Liver (tissue), 9 donors: ENCODE measurements around the gene CLOCK. TPM values are rescaled to one million over a fixed set of nuclear protein-coding genes. Genes with fewer than 3 reads are reported as not detected.

Source experiments
- DNase-seq: peaks from one replicate; pipeline ENCODE4 v3.0.0-alpha.2; 2017; ENCODE audit warnings: low spot score
- H3K27ac ChIP-seq, 2 donors: one replicate each; pipeline ENCODE4 v1.7.0; 2013; ENCODE audit warnings: inconsistent platforms in 2 of 2, low read length in 2 of 2, control low read depth in 1 of 2, low read depth in 1 of 2, mild to moderate bottlenecking in 1 of 2
- H3K27me3 ChIP-seq, 4 donors: one replicate each; pipeline versions ENCODE4 v1.6.1 to v1.7.0; 2013; ENCODE audit warnings: low read length in 3 of 4, inconsistent platforms in 1 of 4, mild to moderate bottlenecking in 1 of 4, moderate library complexity in 1 of 4; ENCODE audit not compliant: control insufficient read depth in 4 of 4, insufficient read depth in 4 of 4
- H3K36me3 ChIP-seq, 4 donors: one replicate each; pipeline versions ENCODE4 v1.6.1 to v1.7.0; 2013; ENCODE audit warnings: low read length in 3 of 4, mild to moderate bottlenecking in 3 of 4, low read depth in 1 of 4, moderate library complexity in 1 of 4; ENCODE audit not compliant: control insufficient read depth in 4 of 4, insufficient read depth in 3 of 4
- H3K4me1 ChIP-seq, 4 donors: one replicate each; pipeline versions ENCODE4 v1.6.1 to v1.7.0; 2013; ENCODE audit warnings: low read length in 3 of 4, mild to moderate bottlenecking in 3 of 4, moderate library complexity in 1 of 4; ENCODE audit not compliant: control insufficient read depth in 4 of 4, insufficient read depth in 4 of 4
- H3K4me3 ChIP-seq, 3 donors: one replicate each; pipeline versions ENCODE4 v1.6.1 to v1.7.0; 2013; ENCODE audit warnings: low read length in 3 of 3, control low read depth in 1 of 3, low read depth in 1 of 3, mild to moderate bottlenecking in 1 of 3
- H3K9ac ChIP-seq, 2 donors: one replicate each; pipeline ENCODE4 v1.7.0; 2013; ENCODE audit warnings: low read length in 2 of 2, mild to moderate bottlenecking in 2 of 2, moderate library complexity in 2 of 2, control low read depth in 1 of 2, low read depth in 1 of 2
- H3K9me3 ChIP-seq, 4 donors: one replicate each; pipeline versions ENCODE4 v1.6.1 to v1.7.0; 2013; ENCODE audit warnings: low read length in 3 of 4; ENCODE audit not compliant: control insufficient read depth in 4 of 4
- ATF3 ChIP-seq: IDR thresholded peaks from 2 replicates; pipeline ENCODE4 v1.6.1; 2016; ENCODE audit warnings: antibody characterized with exemption
- CTCF ChIP-seq: fragments of 150-350 bp; IDR thresholded peaks from 2 replicates; pipeline ENCODE4 v1.5.1; 2017; ENCODE audit warnings: improper control_type of control experiment, low read depth, low read length; ENCODE audit not compliant: missing input control
- EGR1 ChIP-seq, 2 donors: IDR thresholded peaks; 2 replicates each; pipeline ENCODE4 v1.6.1; 2016 to 2018; ENCODE audit warnings: antibody characterized with exemption in 2 of 2, low read depth in 2 of 2
- FOXA1 ChIP-seq: IDR thresholded peaks from 2 replicates; pipeline ENCODE4 v1.6.1; 2016; ENCODE audit warnings: antibody characterized with exemption
- FOXA2 ChIP-seq: IDR thresholded peaks from 2 replicates; pipeline ENCODE4 v1.6.1; 2016; ENCODE audit warnings: antibody characterized with exemption
- GABPA ChIP-seq, 2 donors: IDR thresholded peaks in 1 of 2; conservative IDR thresholded peaks in 1 of 2; 2 replicates each; pipeline ENCODE4 v1.6.1; 2016; ENCODE audit warnings: antibody characterized with exemption in 2 of 2, mild to moderate bottlenecking in 1 of 2, moderate library complexity in 1 of 2
- HNF4A ChIP-seq, 2 donors: conservative IDR thresholded peaks; 2 replicates each; pipeline ENCODE4 v1.6.1; 2016; ENCODE audit warnings: antibody characterized with exemption in 2 of 2, mild to moderate bottlenecking in 2 of 2
- HNF4G ChIP-seq: IDR thresholded peaks from 2 replicates; pipeline ENCODE4 v1.6.1; 2016; ENCODE audit warnings: antibody characterized with exemption
- JUND ChIP-seq, 2 donors: IDR thresholded peaks; 2 replicates each; pipeline ENCODE4 v1.6.1; 2016; ENCODE audit warnings: antibody characterized with exemption in 2 of 2
- MAX ChIP-seq: IDR thresholded peaks from 2 replicates; pipeline ENCODE4 v1.6.1; 2016; ENCODE audit warnings: antibody characterized with exemption
- NR2F2 ChIP-seq: IDR thresholded peaks from 2 replicates; pipeline ENCODE4 v1.6.1; 2016; ENCODE audit warnings: antibody characterized with exemption
- RAD21 ChIP-seq, 2 donors: IDR thresholded peaks; 2 replicates each; pipeline ENCODE4 v1.6.1; 2016; ENCODE audit warnings: antibody characterized with exemption in 2 of 2, mild to moderate bottlenecking in 2 of 2
- REST ChIP-seq: IDR thresholded peaks from 2 replicates; pipeline ENCODE4 v1.6.1; 2016; ENCODE audit warnings: antibody characterized with exemption, mild to moderate bottlenecking
- RXRA ChIP-seq, 2 donors: IDR thresholded peaks; 2 replicates each; pipeline ENCODE4 v1.6.1; 2017 to 2018; ENCODE audit warnings: antibody characterized with exemption in 2 of 2, mild to moderate bottlenecking in 1 of 2
- SP1 ChIP-seq: IDR thresholded peaks from 2 replicates; pipeline ENCODE4 v1.6.1; 2018; ENCODE audit warnings: antibody characterized with exemption, mild to moderate bottlenecking
- TAF1 ChIP-seq: conservative IDR thresholded peaks from 2 replicates; pipeline ENCODE4 v1.6.1; 2016; ENCODE audit warnings: antibody characterized with exemption, mild to moderate bottlenecking
- YY1 ChIP-seq: IDR thresholded peaks from 2 replicates; pipeline ENCODE4 v1.6.1; 2016; ENCODE audit warnings: antibody characterized with exemption, mild to moderate bottlenecking
- WGBS: extraction: QIAGEN DNeasy Blood & Tissue Kit; methylation state at CpG from one replicate; pipeline ENCODE4 v1.1.7; 2013; 5-methylcytosine and 5-hydroxymethylcytosine counted together
- polyA plus RNA-seq, 2 donors: library from polyadenylated mRNA; stranded (reverse) in 1 of 2; unstranded in 1 of 2; fragments of 200-250 nt in 1 of 2; fragments of >200 nt in 1 of 2; fragmentation: Nextera tagmentation in 1 of 2; extraction: Ambion mirVana in 1 of 2; gene quantifications; one replicate each; pipeline versions ENCODE4 v1.2.1 to v1.2.3, GENCODE V29; 2013 to 2015
- total RNA-seq, 2 donors: library from RNA; depleted of rRNA; stranded (reverse); fragments of >200 nt; gene quantifications; one replicate each; pipeline ENCODE4 v1.2.3, GENCODE V29; 2014
- donor health status: healthy.
- donor health status: healthy.
- donor health status: healthy.
- donor health status: healthy.
- donor health status: healthy.

CLOCK gene
- total and polyA plus RNA-seq, 4 donors: 5.1 to 19.4 (median 6.1) TPM

GRCh38 chr4:55468724-55469123 lies 78.0 kb downstream of the CLOCK start (continued):
- TF ChIP-seq CTCF (no peak), RAD21 (IDR thresholded peaks at IDR 0.05) (no peak)

- Histone ChIP-seq H3K27me3 (no peaks in the 10 kb centered on the region), H3K4me1 (no peaks in the 10 kb centered on the region), H3K9me3 (no peaks in the 10 kb centered on the region), H3K4me3 (no peak overlapping the region), H3K27ac (no peak overlapping the region), H3K36me3 (peaks cover 0 to 16% (median 6%) of the 10 kb centered on the region in 4 donors), H3K9ac (no peak overlapping the region)
- TF ChIP-seq GABPA (IDR thresholded peaks at IDR 0.05 in 1 of 2, conservative IDR thresholded peaks at IDR 0.05 in 1 of 2) (no peak), FOXA1 (no peak), NR2F2 (no peak), SP1 (no peak), ATF3 (no peak), RXRA (IDR thresholded peaks at IDR 0.05) (no peak), RAD21 (IDR thresholded peaks at IDR 0.05) (no peak), TAF1 (no peak), HNF4G (no peak), MAX (no peak), REST (no peak), JUND (IDR thresholded peaks at IDR 0.05) (no peak), YY1 (no peak), EGR1 (IDR thresholded peaks at IDR 0.05; ENCODE audit: low read depth in 2 of 2) (no peak), FOXA2 (no peak), CTCF (no peak), HNF4A (conservative IDR thresholded peaks at IDR 0.05) (no peak)
- 96% methylated on average over 3 of the region's 3 CpGs for WGBS
- DNase-seq: no peak
Measured at GRCh38 chr4:55466001-55466400, 80.7 kb downstream of the CLOCK start.
